ENCODE results near the gene CDH4. TPM values are rescaled to one million over a fixed set of nuclear protein-coding genes. Genes with fewer than 3 reads are reported as not detected.

CDH4 gene
- total and polyA plus RNA-seq, 2 of the 13 experiments (the other 11 are each of a cell fraction or from before 2014, with no cell fraction given): not detected

DNA sequence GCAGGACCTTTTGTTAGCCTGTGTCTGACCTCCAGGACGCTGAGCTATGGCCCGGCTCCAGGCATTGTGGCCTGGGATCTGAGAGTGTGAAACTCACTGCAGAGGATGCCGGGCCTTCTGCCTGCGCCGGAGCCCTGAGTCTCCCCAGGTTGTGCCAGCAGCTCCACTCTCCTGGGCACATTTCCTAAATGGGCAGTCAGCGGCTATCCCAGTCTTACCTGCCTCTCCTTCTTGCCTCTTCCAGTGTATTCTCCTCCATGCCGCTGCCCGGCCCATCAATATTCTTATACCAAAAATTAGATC, 397.8 kb downstream of the CDH4 start (continued):
- TF ChIP-seq ZNF318 (CRISPR knock-in tag; IDR thresholded peaks at IDR 0.05) (no peak), TAF1 (CRISPR knock-in tag; IDR thresholded peaks at IDR 0.05) (no peak), ZHX1 (CRISPR knock-in tag; IDR thresholded peaks at IDR 0.05; ENCODE audit: low read depth) (no peak)

Measured in HepG2 (cell line).